ENCODE results near the gene PAM16. TPM values are rescaled to one million over a fixed set of nuclear protein-coding genes. Genes with fewer than 3 reads are reported as not detected.

The PAM16 gene
- total and polyA plus RNA-seq, 4 donors: 14.0 to 70.5 (median 29.6) TPM

DNA sequence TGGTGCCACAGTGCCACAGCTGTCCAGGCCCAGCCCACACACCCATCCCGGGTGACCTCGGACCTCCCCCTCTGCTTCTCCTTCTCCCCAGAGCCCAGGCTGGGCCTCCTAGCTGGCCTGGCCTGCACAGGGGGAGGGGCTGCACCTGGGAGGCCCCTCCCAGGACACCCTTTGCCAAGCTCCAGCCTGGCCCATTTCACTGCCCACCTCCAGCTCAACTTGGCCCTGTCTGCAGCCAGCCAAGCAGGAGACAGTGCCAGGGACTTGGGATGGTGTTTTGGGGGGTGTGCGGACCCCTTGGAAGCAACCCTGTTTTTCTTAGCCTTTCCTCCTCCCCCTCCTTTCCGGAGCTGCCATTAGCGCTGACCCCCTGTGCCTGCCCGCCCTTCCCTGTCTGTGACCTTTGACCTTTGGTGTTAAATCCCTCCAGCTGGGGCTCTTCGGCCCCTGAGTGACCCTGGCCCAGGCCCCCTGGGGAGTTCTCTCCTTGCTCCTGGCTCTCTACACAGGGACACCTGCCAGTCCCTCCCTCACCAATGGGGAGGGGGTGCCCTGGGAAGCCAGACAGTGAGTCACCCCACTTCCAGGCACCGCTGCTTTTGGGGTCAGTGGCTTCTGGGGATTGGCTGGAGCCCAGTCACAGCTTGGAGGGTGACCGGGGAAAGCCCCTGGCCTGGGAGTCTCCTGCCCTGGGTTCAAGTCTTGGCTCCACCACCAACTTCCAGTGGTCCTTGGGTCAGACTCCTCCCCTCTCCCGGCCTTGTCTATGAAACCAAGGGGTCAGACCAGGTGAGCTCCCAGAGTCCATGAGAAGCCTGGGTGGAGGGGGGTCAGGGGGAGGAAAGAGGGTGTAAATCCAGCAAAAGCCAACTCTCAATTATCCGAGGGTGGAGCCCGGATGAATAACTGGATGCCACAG lies 33.3 kb downstream of the PAM16 start:
- no peak for DNase-seq (ENCODE audit: low spot score)
- 63% methylated on average over 12 of the region's 12 CpGs for WGBS
- Histone ChIP-seq H3K9me3 (ENCODE audit: control insufficient read depth in 4 of 4, low read length in 3 of 4) (no peaks in the 10 kb centered on the region), H3K27me3 (ENCODE audit: control insufficient read depth in 4 of 4, insufficient read depth in 4 of 4, low read length in 3 of 4) (peaks cover 0 to 4% (median 0%) of the 10 kb centered on the region in 4 donors), H3K4me1 (ENCODE audit: control insufficient read depth in 4 of 4, insufficient read depth in 4 of 4, low read length in 3 of 4) (peaks cover 10 to 49% (median 30%) of the 10 kb centered on the region in 4 donors), H3K4me3 (ENCODE audit: low read depth in 1 of 3, low read length in 3 of 3) (peak overlapping the region in 1 of 3 donors; percentile 61), H3K27ac (ENCODE audit: low read depth in 1 of 2, low read length in 2 of 2) (peak overlapping the region; percentile 42 to 64), H3K36me3 (ENCODE audit: control insufficient read depth in 4 of 4, insufficient read depth in 3 of 4, low read depth in 1 of 4, low read length in 3 of 4) (no peaks in the 10 kb centered on the region), H3K9ac (ENCODE audit: low read depth in 1 of 2, low read length in 2 of 2) (peak overlapping the region in 1 of 2 donors; percentile 2)
- peak; percentile 82 for TF ChIP-seq NR2F2 (IDR thresholded peaks at IDR 0.05)
- no peak for TF ChIP-seq RAD21 (IDR thresholded peaks at IDR 0.05)

DNA sequence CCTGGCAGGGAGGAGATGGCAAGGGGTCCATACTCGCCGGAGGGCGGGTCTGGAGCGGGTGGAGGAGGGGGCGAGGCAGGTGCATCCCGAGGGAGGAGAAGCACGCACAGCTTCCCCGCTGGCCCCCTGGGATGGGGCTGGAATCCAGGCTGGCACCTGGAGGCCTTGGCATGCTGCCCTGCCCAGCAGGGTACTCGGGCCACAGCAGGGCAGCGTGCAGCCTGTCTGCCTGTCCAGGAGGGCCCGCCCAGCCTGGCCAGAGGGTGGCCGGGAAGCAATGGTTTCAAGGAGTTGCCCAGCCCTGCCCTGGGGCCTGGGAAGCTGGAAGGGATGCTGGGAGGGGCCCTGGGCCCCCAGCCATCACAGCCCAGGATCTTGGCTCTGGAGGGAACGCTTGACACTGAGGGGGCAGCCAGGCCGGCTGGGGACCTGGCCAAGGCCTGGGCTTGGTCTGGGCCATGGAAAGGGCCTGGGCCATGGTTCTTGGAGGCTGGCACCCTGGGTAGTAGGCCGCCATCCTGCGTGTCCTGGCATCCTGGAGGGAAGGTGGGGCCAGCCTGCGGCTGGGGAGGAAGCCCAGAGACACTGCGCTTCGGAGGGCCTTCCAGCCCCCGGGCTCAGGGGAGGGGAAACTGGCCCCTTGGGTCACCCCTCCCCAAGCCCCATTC lies 34.1 kb downstream of the PAM16 start:
- Histone ChIP-seq H3K36me3 (ENCODE audit: control insufficient read depth in 4 of 4, insufficient read depth in 3 of 4, low read depth in 1 of 4, low read length in 3 of 4) (no peaks in the 10 kb centered on the region), H3K4me3 (ENCODE audit: low read depth in 1 of 3, low read length in 3 of 3) (peak overlapping the region in 2 of 3 donors; percentile 39 to 61), H3K9me3 (ENCODE audit: control insufficient read depth in 4 of 4, low read length in 3 of 4) (no peaks in the 10 kb centered on the region), H3K27me3 (ENCODE audit: control insufficient read depth in 4 of 4, insufficient read depth in 4 of 4, low read length in 3 of 4) (peaks cover 0 to 4% (median 0%) of the 10 kb centered on the region in 4 donors), H3K9ac (ENCODE audit: low read depth in 1 of 2, low read length in 2 of 2) (no peak overlapping the region), H3K4me1 (ENCODE audit: control insufficient read depth in 4 of 4, insufficient read depth in 4 of 4, low read length in 3 of 4) (peaks cover 10 to 49% (median 29%) of the 10 kb centered on the region in 4 donors), H3K27ac (ENCODE audit: low read depth in 1 of 2, low read length in 2 of 2) (peak overlapping the region; percentile 42 to 64)
- WGBS: 53% methylated on average over 20 of the region's 20 CpGs
- DNase-seq (ENCODE audit: low spot score): no peak
- TF ChIP-seq EGR1 (IDR thresholded peaks at IDR 0.05; ENCODE audit: low read depth in 2 of 2): no peak
- no peak for TF ChIP-seq FOXA1 (IDR thresholded peaks at IDR 0.05)
- TF ChIP-seq, protein P1, sequence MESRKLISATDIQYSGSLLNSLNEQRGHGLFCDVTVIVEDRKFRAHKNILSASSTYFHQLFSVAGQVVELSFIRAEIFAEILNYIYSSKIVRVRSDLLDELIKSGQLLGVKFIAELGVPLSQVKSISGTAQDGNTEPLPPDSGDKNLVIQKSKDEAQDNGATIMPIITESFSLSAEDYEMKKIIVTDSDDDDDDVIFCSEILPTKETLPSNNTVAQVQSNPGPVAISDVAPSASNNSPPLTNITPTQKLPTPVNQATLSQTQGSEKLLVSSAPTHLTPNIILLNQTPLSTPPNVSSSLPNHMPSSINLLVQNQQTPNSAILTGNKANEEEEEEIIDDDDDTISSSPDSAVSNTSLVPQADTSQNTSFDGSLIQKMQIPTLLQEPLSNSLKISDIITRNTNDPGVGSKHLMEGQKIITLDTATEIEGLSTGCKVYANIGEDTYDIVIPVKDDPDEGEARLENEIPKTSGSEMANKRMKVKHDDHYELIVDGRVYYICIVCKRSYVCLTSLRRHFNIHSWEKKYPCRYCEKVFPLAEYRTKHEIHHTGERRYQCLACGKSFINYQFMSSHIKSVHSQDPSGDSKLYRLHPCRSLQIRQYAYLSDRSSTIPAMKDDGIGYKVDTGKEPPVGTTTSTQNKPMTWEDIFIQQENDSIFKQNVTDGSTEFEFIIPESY (IDR thresholded peaks at IDR 0.05): no peak
- no peak for TF ChIP-seq SP1 (IDR thresholded peaks at IDR 0.05)
- no peak for TF ChIP-seq RXRA (IDR thresholded peaks at IDR 0.05)
- no peak for TF ChIP-seq GABPA (IDR thresholded peaks at IDR 0.05 in 1 of 2, conservative IDR thresholded peaks at IDR 0.05 in 1 of 2)
- no peak for TF ChIP-seq HNF4A (conservative IDR thresholded peaks at IDR 0.05)
- TF ChIP-seq FOXA2 (IDR thresholded peaks at IDR 0.05): no peak
- no peak for TF ChIP-seq YY1 (IDR thresholded peaks at IDR 0.05)
- no peak for TF ChIP-seq RAD21 (IDR thresholded peaks at IDR 0.05)
- TF ChIP-seq, protein P2, sequence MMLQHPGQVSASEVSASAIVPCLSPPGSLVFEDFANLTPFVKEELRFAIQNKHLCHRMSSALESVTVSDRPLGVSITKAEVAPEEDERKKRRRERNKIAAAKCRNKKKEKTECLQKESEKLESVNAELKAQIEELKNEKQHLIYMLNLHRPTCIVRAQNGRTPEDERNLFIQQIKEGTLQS (IDR thresholded peaks at IDR 0.05): no peak
- no peak for TF ChIP-seq NR2F2 (IDR thresholded peaks at IDR 0.05)
- no peak for TF ChIP-seq TAF1 (conservative IDR thresholded peaks at IDR 0.05)
